C4-2B (cell line): ENCODE results near the gene HEBP2.

ENCODE experiments used
- ZFX ChIP-seq: fragments of 450-650 bp; IDR thresholded peaks from 2 replicates; pipeline ENCODE4 v1.6.1; 2017
- TF ChIP-seq, protein P1 (sequence below): fragments of 450-650 bp; conservative IDR thresholded peaks from 2 replicates; pipeline ENCODE4 v1.5.1; 2017; ENCODE audit warnings: mild to moderate bottlenecking

DNA sequence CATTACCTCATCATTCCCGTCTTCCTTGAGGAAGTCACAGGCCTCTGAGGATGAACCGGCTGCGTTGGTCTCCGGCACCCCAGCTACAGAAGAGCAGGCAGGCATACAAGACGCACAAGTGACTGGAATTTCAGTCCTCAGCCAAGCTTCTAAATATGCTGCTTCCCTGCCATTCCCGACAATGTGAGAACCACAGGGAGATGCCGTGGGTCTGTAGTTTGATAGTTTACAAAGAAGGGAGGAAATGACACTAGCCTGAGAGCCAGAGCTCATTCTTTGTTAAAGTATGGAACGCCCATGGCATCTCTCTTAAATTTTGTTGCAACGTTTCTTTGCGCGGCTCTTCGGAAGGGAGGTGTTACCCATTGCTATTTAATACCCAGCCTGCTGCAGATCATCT, 25.7 kb downstream of the HEBP2 start:
- TF ChIP-seq, protein P1, sequence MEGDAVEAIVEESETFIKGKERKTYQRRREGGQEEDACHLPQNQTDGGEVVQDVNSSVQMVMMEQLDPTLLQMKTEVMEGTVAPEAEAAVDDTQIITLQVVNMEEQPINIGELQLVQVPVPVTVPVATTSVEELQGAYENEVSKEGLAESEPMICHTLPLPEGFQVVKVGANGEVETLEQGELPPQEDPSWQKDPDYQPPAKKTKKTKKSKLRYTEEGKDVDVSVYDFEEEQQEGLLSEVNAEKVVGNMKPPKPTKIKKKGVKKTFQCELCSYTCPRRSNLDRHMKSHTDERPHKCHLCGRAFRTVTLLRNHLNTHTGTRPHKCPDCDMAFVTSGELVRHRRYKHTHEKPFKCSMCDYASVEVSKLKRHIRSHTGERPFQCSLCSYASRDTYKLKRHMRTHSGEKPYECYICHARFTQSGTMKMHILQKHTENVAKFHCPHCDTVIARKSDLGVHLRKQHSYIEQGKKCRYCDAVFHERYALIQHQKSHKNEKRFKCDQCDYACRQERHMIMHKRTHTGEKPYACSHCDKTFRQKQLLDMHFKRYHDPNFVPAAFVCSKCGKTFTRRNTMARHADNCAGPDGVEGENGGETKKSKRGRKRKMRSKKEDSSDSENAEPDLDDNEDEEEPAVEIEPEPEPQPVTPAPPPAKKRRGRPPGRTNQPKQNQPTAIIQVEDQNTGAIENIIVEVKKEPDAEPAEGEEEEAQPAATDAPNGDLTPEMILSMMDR = no peak
- no peak for TF ChIP-seq ZFX
